Thyroid gland (tissue), 4 donors: ENCODE data around the gene IRF2.

Experiments
- CTCF ChIP-seq, 6 experiments: fragments of 200-600 bp in 3 of 6; fragments of 450-650 bp in 3 of 6; sonication (generic) in 3 of 6; IDR thresholded peaks; one replicate each; pipeline ENCODE4 v1.5.1; 2016 to 2019; ENCODE audit warnings: antibody characterized with exemption in 6 of 6, mild to moderate bottlenecking in 2 of 6, inconsistent platforms in 1 of 6, moderate library complexity in 1 of 6
- POLR2A ChIP-seq, 2 donors: fragments of 450-650 bp; IDR thresholded peaks; one replicate each; pipeline ENCODE4 v1.6.1; 2017; ENCODE audit warnings: antibody characterized with exemption in 2 of 2, mild to moderate bottlenecking in 2 of 2, moderate library complexity in 1 of 2

DNA sequence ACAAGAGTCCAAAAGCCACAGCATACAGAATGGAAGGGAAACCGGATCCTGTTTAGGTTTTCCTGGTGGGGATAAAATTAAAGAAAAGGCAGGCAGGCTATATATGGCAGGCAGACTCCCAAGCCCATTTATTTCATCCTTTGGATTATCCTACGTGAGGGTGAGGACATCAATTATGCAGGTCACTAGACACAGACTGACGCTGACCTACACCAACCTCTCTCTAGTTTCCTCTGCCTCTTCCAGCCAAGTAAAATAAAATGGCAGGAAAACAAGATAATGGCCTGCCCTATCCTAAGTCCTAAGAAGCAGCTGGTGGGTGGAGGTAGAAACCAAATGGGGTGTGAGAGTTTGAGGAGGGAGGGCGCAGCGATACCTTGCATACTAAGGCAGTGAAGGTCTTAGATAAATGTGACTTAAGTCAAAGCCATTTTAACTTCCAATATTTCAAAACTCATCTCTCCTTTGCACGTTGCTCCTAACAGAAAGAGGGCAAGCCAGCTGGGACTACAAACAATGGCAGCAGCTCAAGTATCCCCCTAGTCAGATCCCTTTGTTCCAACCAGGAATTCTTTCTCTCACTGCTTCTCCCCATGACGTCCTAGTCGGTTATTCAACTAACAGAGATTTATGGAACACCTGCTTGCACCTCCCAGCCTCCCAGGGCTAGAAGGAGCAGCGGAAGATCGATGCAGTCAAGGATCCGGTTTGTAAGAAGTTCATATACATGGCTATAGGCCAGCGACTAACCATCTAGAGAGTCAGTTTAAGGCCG, 72.8 kb downstream of the IRF2 start:
- TF ChIP-seq POLR2A (IDR thresholded peaks at IDR 0.05), result no peak
- TF ChIP-seq CTCF (IDR thresholded peaks at IDR 0.05), result no peak
